ENCODE measurements around the gene STK17A. TPM values are rescaled to one million over a fixed set of nuclear protein-coding genes. Genes with fewer than 3 reads are reported as not detected.
"Not testable (repeated sequence)": the region's sequence is repeated elsewhere in the genome, so short reads cannot be mapped to it uniquely, and the experiment has no call there.

Gene STK17A
- total RNA-seq, 2 experiments from 2014 or later, result 43.2 to 50.9 TPM

DNA sequence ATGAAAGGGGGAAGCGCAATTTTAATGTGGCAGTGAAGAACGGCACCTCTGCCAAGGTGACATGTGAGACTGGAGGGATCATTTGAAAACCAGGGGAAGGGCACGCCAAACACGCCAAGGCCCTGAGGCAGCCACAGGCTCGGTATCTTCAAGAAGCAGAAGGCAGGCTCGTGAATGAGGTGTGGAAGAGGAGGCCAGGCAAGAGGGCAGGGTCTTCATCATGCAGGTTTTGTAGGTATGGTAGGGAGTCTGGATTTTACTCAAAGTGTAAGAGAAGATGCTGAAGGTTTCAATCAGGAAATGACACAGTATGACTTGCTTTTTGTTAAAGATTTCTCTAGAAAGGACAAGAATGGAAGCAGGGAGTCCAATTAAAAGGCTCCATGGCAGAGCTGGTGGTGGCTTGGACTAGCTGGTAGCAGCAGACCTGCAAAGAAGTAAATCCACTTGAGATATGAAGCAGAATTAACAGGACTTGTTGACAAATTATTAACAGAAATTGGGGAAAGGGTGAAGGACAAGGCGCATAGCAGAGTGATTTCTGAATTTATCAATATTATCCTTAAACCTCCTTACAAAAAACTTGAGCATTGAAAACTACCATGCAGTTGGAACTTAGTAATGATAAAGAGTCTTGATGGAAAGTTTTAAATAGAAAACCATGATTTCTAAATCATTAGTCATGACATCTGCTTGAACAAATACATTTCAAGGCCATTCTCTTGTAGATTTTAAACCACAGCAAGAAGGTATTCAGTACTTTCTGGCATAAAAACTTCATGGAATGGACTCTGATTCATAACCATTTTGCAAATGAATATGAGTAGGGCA, 76.0 kb downstream of the STK17A start:
- CTCF ChIA-PET, result interaction anchor here (0.6 to 1.6 kb wide), 4 partner anchors 11 to 202 kb away, joined by 3 to 8 read pairs (median 3); partner anchors contain the start of gene STK17A
- H3K9me3 Mint-ChIP-seq (ENCODE audit: low read depth), result peaks cover 2% of the 10 kb centered on the region
- peak; percentile 73 for DNase-seq
- H3K4me3 Mint-ChIP-seq, result peak overlapping the region; percentile 34
- no peaks in the 10 kb centered on the region for H3K27me3 Mint-ChIP-seq
- peaks cover 53% of the 10 kb centered on the region for H3K36me3 Mint-ChIP-seq (ENCODE audit: low read depth)
- intact Hi-C loops (cut with DNase I, micrococcal nuclease), result loop anchor here (1.0 to 2.0 kb wide), 4 partner anchors 9 to 76 kb away; partner anchors contain the start of gene STK17A (in 1 of the 2)
- peak overlapping the region; percentile 96 for H3K27ac Mint-ChIP-seq
- H3K4me1 Mint-ChIP-seq, result peaks cover 70% of the 10 kb centered on the region
- peak; percentile 98 for ATAC-seq
- POLR2A ChIA-PET, result interaction anchor here (0.6 to 1.0 kb wide), 3 partner anchors 11 to 72 kb away, joined by 3 read pairs; no protein-coding TSS in a partner anchor

DNA sequence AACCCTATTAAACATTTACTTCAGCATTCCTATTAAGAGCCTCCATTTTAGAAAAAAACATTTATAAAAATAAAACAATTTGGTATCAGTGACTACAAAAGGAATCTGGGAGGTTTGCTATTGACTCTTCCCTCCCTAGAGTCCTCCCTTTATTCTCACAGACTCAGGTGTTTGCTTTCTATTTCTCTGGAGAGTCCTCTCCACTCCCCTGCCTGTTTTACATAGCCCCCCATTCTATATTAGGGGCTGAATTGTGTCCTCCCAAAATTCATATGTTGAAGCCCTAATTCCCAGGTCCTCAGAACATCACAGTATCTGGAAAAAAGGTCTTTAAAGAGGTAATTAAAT, 76.6 kb downstream of the STK17A start:
- POLR2A ChIA-PET, result interaction anchor here (0.6 to 1.0 kb wide), 3 partner anchors 10 to 73 kb away, joined by 3 read pairs; no protein-coding TSS in a partner anchor
- Mint-ChIP-seq H3K9me3 (ENCODE audit: low read depth) (peaks cover 2% of the 10 kb centered on the region), H3K36me3 (ENCODE audit: low read depth) (peaks cover 47% of the 10 kb centered on the region), H3K27me3 (no peaks in the 10 kb centered on the region), H3K4me1 (peaks cover 70% of the 10 kb centered on the region), H3K4me3 (no peak overlapping the region), H3K27ac (peak overlapping the region; percentile 55)
- CTCF ChIA-PET, result interaction anchor here (0.6 to 1.6 kb wide), 3 partner anchors 12 to 203 kb away, joined by 3 to 8 read pairs (median 3); no protein-coding TSS in a partner anchor
- intact Hi-C loops (cut with DNase I, micrococcal nuclease), result loop anchor here (1.0 to 2.0 kb wide), 4 partner anchors 9 to 77 kb away; partner anchors contain the start of gene STK17A (in 1 of the 2)
- ATAC-seq (no peak), DNase-seq (no peak)

- ChIA-PET CTCF (interaction anchor here (1.2 to 1.6 kb wide), 2 partner anchors 11 to 40 kb away, joined by 3 to 7 read pairs; no protein-coding TSS in a partner anchor), POLR2A (no interaction called here)
- Mint-ChIP-seq H3K4me3 (no peak overlapping the region), H3K4me1 (peaks cover 72% of the 10 kb centered on the region), H3K27ac (peak overlapping the region; percentile 55), H3K9me3 (ENCODE audit: low read depth) (peaks cover 2% of the 10 kb centered on the region), H3K36me3 (ENCODE audit: low read depth) (peaks cover 47% of the 10 kb centered on the region), H3K27me3 (no peaks in the 10 kb centered on the region)
- intact Hi-C loops (cut with DNase I, micrococcal nuclease), result no loop called here
- DNase-seq, result no peak
- no peak for ATAC-seq
Observed at GRCh38 chr7:43660141-43660540, 77.2 kb downstream of the STK17A start.

DNA sequence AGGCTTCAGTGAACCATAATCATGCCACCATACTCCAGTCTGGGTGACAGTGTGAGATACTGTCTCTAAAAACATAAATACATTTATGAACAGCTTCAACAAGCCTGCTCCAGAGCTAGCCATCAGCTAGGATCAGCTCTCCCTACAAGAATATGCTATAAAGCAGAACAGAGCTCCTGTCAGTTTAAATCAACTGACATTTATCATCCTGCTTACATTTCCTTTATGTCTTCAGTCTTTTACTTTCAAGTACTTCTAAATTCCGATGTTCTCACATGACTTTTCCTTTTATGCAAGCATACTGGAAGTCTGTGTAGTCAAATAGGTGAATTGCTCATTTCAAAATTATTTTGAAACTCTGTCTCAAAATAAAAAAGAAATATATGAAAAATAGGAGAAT, 81.8 kb downstream of the STK17A start:
- POLR2A ChIA-PET, result interaction anchor here (0.6 to 1.0 kb wide), 4 partner anchors 16 to 103 kb away, joined by 3 read pairs; partner anchors contain the start of gene STK17A
- intact Hi-C loops (cut with DNase I, micrococcal nuclease), result loop anchor here in 1 of 2 experiments (2.0 kb wide), 2 partner anchors 14 to 16 kb away; no protein-coding TSS in a partner anchor
- Mint-ChIP-seq H3K27ac (peak overlapping the region; percentile 88), H3K36me3 (ENCODE audit: low read depth) (peaks cover 52% of the 10 kb centered on the region), H3K4me3 (no peak overlapping the region), H3K27me3 (no peaks in the 10 kb centered on the region), H3K4me1 (peaks cover 76% of the 10 kb centered on the region), H3K9me3 (ENCODE audit: low read depth) (peaks cover 12% of the 10 kb centered on the region)
- DNase-seq (no peak), ATAC-seq (no peak)
- CTCF ChIA-PET, result interaction anchor here (0.9 to 3.5 kb wide), 5 partner anchors 15 to 82 kb away, joined by 3 to 19 read pairs (median 6); partner anchors contain the start of gene STK17A

GRCh38 chr7:43666938-43667337, 84.0 kb downstream of the STK17A start:
- POLR2A ChIA-PET, result no interaction called here
- Mint-ChIP-seq H3K36me3 (ENCODE audit: low read depth) (peaks cover 53% of the 10 kb centered on the region), H3K27me3 (no peaks in the 10 kb centered on the region), H3K9me3 (ENCODE audit: low read depth) (peaks cover 16% of the 10 kb centered on the region), H3K27ac (no peak overlapping the region), H3K4me1 (peaks cover 82% of the 10 kb centered on the region), H3K4me3 (no peak overlapping the region)
- CTCF ChIA-PET, result interaction anchor here (1.2 to 2.7 kb wide), 3 partner anchors 11 to 33 kb away, joined by 3 to 19 read pairs (median 4); no protein-coding TSS in a partner anchor
- intact Hi-C loops (cut with DNase I, micrococcal nuclease), result no loop called here
- ATAC-seq, result no peak
- no peak for DNase-seq

GRCh38 chr7:43668035-43668434, 85.1 kb downstream of the STK17A start:
- Mint-ChIP-seq H3K27ac (peak overlapping the region; percentile 67), H3K9me3 (ENCODE audit: low read depth) (peaks cover 20% of the 10 kb centered on the region), H3K4me3 (no peak overlapping the region), H3K36me3 (ENCODE audit: low read depth) (peaks cover 58% of the 10 kb centered on the region), H3K4me1 (peaks cover 85% of the 10 kb centered on the region), H3K27me3 (no peaks in the 10 kb centered on the region)
- CTCF ChIA-PET, result interaction anchor here (0.7 to 3.6 kb wide), 3 partner anchors 12 to 85 kb away, joined by 3 to 20 read pairs (median 4); partner anchors contain the start of gene STK17A
- no peak for ATAC-seq
- POLR2A ChIA-PET, result interaction anchor here (0.7 kb wide), 1 partner anchor 12 kb away, joined by 3 read pairs; no protein-coding TSS in a partner anchor
- DNase-seq, result no peak
- intact Hi-C loops (cut with DNase I, micrococcal nuclease), result no loop called here

- Mint-ChIP-seq H3K27ac (peak overlapping the region; percentile 94), H3K9me3 (ENCODE audit: low read depth) (peaks cover 20% of the 10 kb centered on the region), H3K36me3 (ENCODE audit: low read depth) (peaks cover 63% of the 10 kb centered on the region)
Observed at GRCh38 chr7:43669286-43670081, 86.6 kb downstream of the STK17A start.

DNA sequence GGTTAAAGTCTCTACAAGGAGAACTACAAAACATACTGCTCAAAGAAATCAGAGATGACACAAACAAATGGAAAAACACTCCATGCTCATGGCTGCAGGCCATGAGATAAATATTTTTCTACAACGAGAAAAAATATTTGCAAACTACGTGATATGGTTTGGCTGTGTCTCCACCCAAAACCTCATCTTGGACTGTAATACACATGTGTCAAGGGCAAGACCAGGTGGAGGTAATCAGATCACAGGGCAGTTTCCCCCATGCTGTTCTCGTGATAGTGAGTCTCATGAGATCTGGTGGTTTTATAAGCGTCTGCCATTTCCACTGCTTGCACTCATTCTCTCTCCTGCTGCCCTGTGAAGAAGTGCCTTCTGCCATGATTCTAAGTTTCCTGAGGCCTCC, 88.6 kb downstream of the STK17A start:
- peaks cover 15% of the 10 kb centered on the region for H3K9me3 Mint-ChIP-seq (ENCODE audit: low read depth)

More at GRCh38 chr7:43669286-43670081, 86.6 kb downstream of the STK17A start:
- no peaks in the 10 kb centered on the region for H3K27me3 Mint-ChIP-seq
- ATAC-seq (peak; percentile 85), DNase-seq (peak; percentile 93)
- peaks cover 84% of the 10 kb centered on the region for H3K4me1 Mint-ChIP-seq
- ChIA-PET CTCF (interaction anchor here (0.6 to 3.6 kb wide), 9 partner anchors 10 to 95 kb away, joined by 3 to 20 read pairs (median 6); partner anchors contain the start of gene STK17A), POLR2A (interaction anchor here (0.6 to 1.8 kb wide), 7 partner anchors 11 to 86 kb away, joined by 3 to 14 read pairs (median 8); partner anchors contain the start of genes COA1 and STK17A)
- intact Hi-C loops (cut with DNase I, micrococcal nuclease), result loop anchor here (1.0 kb wide), 4 partner anchors 10 to 86 kb away; partner anchors contain the start of gene STK17A (in 1 of the 2)
- H3K4me3 Mint-ChIP-seq, result peak overlapping the region; percentile 68

GRCh38 chr7:43673243-43673976, 90.5 kb downstream of the STK17A start:
- H3K4me3 Mint-ChIP-seq; ATAC-seq; DNase-seq; intact Hi-C loops (cut with DNase I, micrococcal nuclease); POLR2A ChIA-PET; H3K27ac Mint-ChIP-seq; H3K27me3 Mint-ChIP-seq: not testable (repeated sequence)
- H3K9me3 Mint-ChIP-seq (ENCODE audit: low read depth), result peaks cover 12% of the 10 kb centered on the region
- CTCF ChIA-PET, result interaction anchor here (0.6 to 3.4 kb wide), 3 partner anchors 27 to 189 kb away, joined by 3 to 15 read pairs (median 3); partner anchors contain the start of gene STK17A
- H3K36me3 Mint-ChIP-seq (ENCODE audit: low read depth), result peaks cover 45% of the 10 kb centered on the region
- peaks cover 81% of the 10 kb centered on the region for H3K4me1 Mint-ChIP-seq

More for the DNA sequence above, 88.6 kb downstream of the STK17A start:
- Mint-ChIP-seq H3K36me3 (ENCODE audit: low read depth) (peaks cover 56% of the 10 kb centered on the region), H3K4me1 (peaks cover 78% of the 10 kb centered on the region), H3K27ac (peak overlapping the region; percentile 35), H3K27me3 (no peaks in the 10 kb centered on the region), H3K4me3 (no peak overlapping the region)
- CTCF ChIA-PET, result interaction anchor here (3.5 kb wide), 1 partner anchor 24 kb away, joined by 12 read pairs; no protein-coding TSS in a partner anchor
- intact Hi-C loops (cut with DNase I, micrococcal nuclease), result no loop called here
- ATAC-seq (no peak), DNase-seq (no peak)
- POLR2A ChIA-PET, result interaction anchor here (0.6 kb wide), 1 partner anchor 232 kb away, joined by 3 read pairs; no protein-coding TSS in a partner anchor
